IMR-90 (cell line): ENCODE results near the gene LCE2C. TPM values are rescaled to one million over a fixed set of nuclear protein-coding genes. Genes with fewer than 3 reads are reported as not detected.

Experiments
- ATAC-seq: fragments of 200-7000 bp; cut with Tn5 transposase; 2 replicates; pipeline ENCODE4 v1.9.1; 2020; ENCODE audit warnings: low read depth, mild to moderate bottlenecking, moderate library complexity
- BruUV-seq: library from RNA; stranded (reverse); fragments of 400-500 nt; replicated peaks from 2 replicates; lab custom pipeline; 2021; lab: Mats Ljungman, UMichigan
- CTCF ChIA-PET: fragments of 300-600 bp; formaldehyde crosslinking; extraction: SDS; loops from one replicate; lab custom pipeline; 2021; ENCODE audit warnings: antibody characterized with exemption; lab: Yijun Ruan, JAX
- POLR2A ChIA-PET: fragments of 300-600 bp; sonication (Branson Sonifier 250); formaldehyde crosslinking; loops from one replicate; lab custom pipeline; 2022; ENCODE audit warnings: antibody characterized with exemption; ENCODE audit not compliant: unreplicated experiment; lab: Charles Lee
- DNase-seq: peaks from one replicate; pipeline ENCODE4 v3.0.0; 2013
- H2AFZ ChIP-seq: replicated peaks from 2 replicates; pipeline ENCODE3; 2013; ENCODE audit warnings: low read length, mild to moderate bottlenecking; ENCODE audit not compliant: poor library complexity
- H2AK5ac ChIP-seq: 2 replicates; pipeline ENCODE4 v1.6.1; 2013; ENCODE audit warnings: low read depth, low read length, inconsistent platforms
- H2AK9ac ChIP-seq: replicated peaks from 2 replicates; pipeline ENCODE3; 2013; ENCODE audit warnings: mild to moderate bottlenecking, low read depth, low read length, moderate library complexity; ENCODE audit not compliant: poor library complexity
- H2BK120ac ChIP-seq: 2 replicates; pipeline ENCODE4 v1.6.1; 2013; ENCODE audit warnings: low read depth, low read length, inconsistent platforms
- H2BK15ac ChIP-seq: 3 replicates; pipeline ENCODE4 v1.6.1; 2013; ENCODE audit warnings: low read depth, low read length, inconsistent platforms
- H2BK20ac ChIP-seq: 2 replicates; pipeline ENCODE4 v1.6.1; 2013; ENCODE audit warnings: low read depth, mild to moderate bottlenecking, inconsistent platforms, low read length, moderate library complexity
- H2BK5ac ChIP-seq: 2 replicates; pipeline ENCODE4 v1.6.1; 2013; ENCODE audit warnings: mild to moderate bottlenecking, low read depth, low read length, inconsistent platforms; ENCODE audit not compliant: poor library complexity, severe bottlenecking
- H3K14ac ChIP-seq: replicated peaks from 2 replicates; pipeline ENCODE4 v1.6.1; 2013; ENCODE audit warnings: low read depth, low read length, inconsistent platforms
- H3K18ac ChIP-seq: 2 replicates; pipeline ENCODE4 v1.6.1; 2013; ENCODE audit warnings: low read depth, low read length, control low read depth
- H3K23ac ChIP-seq: 2 replicates; pipeline ENCODE4 v1.6.1; 2013; ENCODE audit warnings: low read depth, low read length, inconsistent platforms
- H3K27ac ChIP-seq: 2 replicates; pipeline ENCODE4 v1.5.1; 2013; ENCODE audit warnings: mild to moderate bottlenecking, control low read depth, low read length; ENCODE audit not compliant: insufficient read depth
- H3K27me3 ChIP-seq: 2 replicates; pipeline ENCODE4 v1.6.1; 2013; ENCODE audit warnings: low read length; ENCODE audit not compliant: control insufficient read depth, insufficient read depth
- H3K36me3 ChIP-seq: 2 replicates; pipeline ENCODE4 v1.6.1; 2013; ENCODE audit warnings: low read length, mixed read lengths; ENCODE audit not compliant: control insufficient read depth, insufficient read depth
- H3K4ac ChIP-seq: 2 replicates; pipeline ENCODE4 v1.6.1; 2013; ENCODE audit warnings: low read depth, low read length, inconsistent platforms
- H3K4me1 ChIP-seq: 2 replicates; pipeline ENCODE4 v1.6.1; 2013; ENCODE audit warnings: low read length, mixed read lengths; ENCODE audit not compliant: control insufficient read depth, insufficient read depth
- H3K4me2 ChIP-seq: 2 replicates; pipeline ENCODE4 v1.6.1; 2013; ENCODE audit warnings: low read depth, mild to moderate bottlenecking, control low read depth, low read length, moderate library complexity
- H3K4me3 ChIP-seq: 2 replicates; pipeline ENCODE4 v1.5.1; 2013; ENCODE audit warnings: low read depth, mild to moderate bottlenecking, control low read depth, low read length, moderate library complexity; ENCODE audit not compliant: insufficient read depth
- H3K56ac ChIP-seq: 2 replicates; pipeline ENCODE4 v1.6.1; 2013; ENCODE audit warnings: low read length, inconsistent platforms; ENCODE audit not compliant: insufficient read depth; ENCODE audit errors: extremely low read depth
- H3K79me1 ChIP-seq, 2 experiments: 2 replicates each; pipeline ENCODE4 v1.6.1; 2013; ENCODE audit warnings: low read length in 2 of 2, inconsistent platforms in 1 of 2, low read depth in 1 of 2
- H3K9ac ChIP-seq: 2 replicates; pipeline ENCODE4 v1.6.1; 2013; ENCODE audit warnings: low read depth, low read length, control low read depth
- H3K9me1 ChIP-seq: 2 replicates; pipeline ENCODE4 v1.6.1; 2013; ENCODE audit warnings: low read length, inconsistent platforms; ENCODE audit not compliant: insufficient read depth
- H3K9me3 ChIP-seq: 2 replicates; pipeline ENCODE4 v1.6.1; 2013; ENCODE audit warnings: low read length; ENCODE audit not compliant: control insufficient read depth, insufficient read depth
- H4K20me1 ChIP-seq: 2 replicates; pipeline ENCODE4 v1.6.1; 2013; ENCODE audit warnings: low read length, inconsistent platforms; ENCODE audit not compliant: insufficient read depth
- H4K5ac ChIP-seq: 2 replicates; pipeline ENCODE4 v1.6.1; 2013; ENCODE audit warnings: mild to moderate bottlenecking, low read depth, low read length, control low read depth
- H4K8ac ChIP-seq, 2 experiments: 2 replicates each; pipeline ENCODE4 v1.6.1; 2013; ENCODE audit warnings: low read depth in 2 of 2, low read length in 2 of 2, control low read depth in 1 of 2, inconsistent platforms in 1 of 2
- H4K91ac ChIP-seq: 2 replicates; pipeline ENCODE4 v1.6.1; 2013; ENCODE audit warnings: low read depth, low read length, inconsistent platforms; ENCODE audit not compliant: insufficient read depth
- BHLHE40 ChIP-seq: fragments of 150-350 bp; IDR thresholded peaks from 2 replicates; pipeline ENCODE4 v1.6.1; 2016; ENCODE audit warnings: mild to moderate bottlenecking, low read depth, low read length
- CEBPB ChIP-seq: IDR thresholded peaks from 2 replicates; pipeline ENCODE4 v1.6.1; 2012; ENCODE audit warnings: low read depth, low read length, improper control_type of control experiment
- CHD1 ChIP-seq: IDR thresholded peaks from 2 replicates; pipeline ENCODE4 v1.6.1; 2012; ENCODE audit warnings: low read depth, low read length, improper control_type of control experiment
- CTCF ChIP-seq: conservative IDR thresholded peaks from 2 replicates; pipeline ENCODE4 v1.5.1; 2012; ENCODE audit warnings: mild to moderate bottlenecking, low read depth, low read length, improper control_type of control experiment
- FOS ChIP-seq: fragments of 150-350 bp; IDR thresholded peaks from 2 replicates; pipeline ENCODE4 v1.6.1; 2016; ENCODE audit warnings: low read depth, low read length
- MAFK ChIP-seq: IDR thresholded peaks from 2 replicates; pipeline ENCODE4 v1.6.1; 2012; ENCODE audit warnings: low read depth, low read length, improper control_type of control experiment
- MAZ ChIP-seq: IDR thresholded peaks from 2 replicates; pipeline ENCODE4 v1.6.1; 2012; ENCODE audit warnings: low read depth, mild to moderate bottlenecking, low read length, improper control_type of control experiment, moderate library complexity, borderline replicate concordance
- MXI1 ChIP-seq: IDR thresholded peaks from 2 replicates; pipeline ENCODE4 v1.6.1; 2012; ENCODE audit warnings: low read depth, mild to moderate bottlenecking, low read length, moderate library complexity, borderline replicate concordance
- NFE2L2 ChIP-seq: fragments of 150-350 bp; IDR thresholded peaks from 2 replicates; pipeline ENCODE4 v1.6.1; 2016; ENCODE audit warnings: low read depth, mild to moderate bottlenecking, low read length
- POLR2A ChIP-seq: IDR thresholded peaks from 2 replicates; pipeline ENCODE4 v1.6.1; 2012; ENCODE audit warnings: mild to moderate bottlenecking, low read depth, low read length
- RAD21 ChIP-seq: IDR thresholded peaks from 2 replicates; pipeline ENCODE4 v1.6.1; 2012; ENCODE audit warnings: low read length, improper control_type of control experiment
- RCOR1 ChIP-seq: IDR thresholded peaks from 2 replicates; pipeline ENCODE4 v1.6.1; 2012; ENCODE audit warnings: mild to moderate bottlenecking, low read length, improper control_type of control experiment; ENCODE audit not compliant: insufficient replicate concordance
- RFX5 ChIP-seq: IDR thresholded peaks from 2 replicates; pipeline ENCODE4 v1.8.0; 2012; ENCODE audit warnings: low read depth, mild to moderate bottlenecking, low read length, moderate library complexity
- SMC3 ChIP-seq: fragments of 150-350 bp; IDR thresholded peaks from 2 replicates; pipeline ENCODE4 v1.6.1; 2016; ENCODE audit warnings: low read depth, mild to moderate bottlenecking, antibody characterized with exemption, low read length, moderate library complexity
- WGBS, 2 experiments: methylation state at CpG; one replicate each; pipeline versions ENCODE4 v1.1.5 to v1.1.7; 2013; ENCODE audit warnings: missing lambda C conversion rate in 2 of 2; ENCODE audit not compliant: insufficient read length in 1 of 2; ENCODE audit errors: extremely low coverage in 2 of 2; 5-methylcytosine and 5-hydroxymethylcytosine counted together
- dilution Hi-C: fragments of 300-500 bp; cut with HindIII; formaldehyde crosslinking; loops from one replicate; pipeline ENCODE4 v1.14.3; 2018; ENCODE audit warnings: low sequenced_read_pairs; ENCODE audit not compliant: unreplicated experiment
- in situ Hi-C: fragments of 300-500 bp; cut with MboI; formaldehyde crosslinking; loops from 3 replicates; pipeline ENCODE4 v1.14.3; 2019; ENCODE audit warnings: low sequenced_read_pairs, inconsistent platforms, mixed read lengths
- intact Hi-C: fragments of 100-400 bp; cut with micrococcal nuclease; formaldehyde crosslinking; loops from 2 replicates; pipeline ENCODE4 v1.10.0; 2022
- polyA plus RNA-seq, 3 experiments: library from polyadenylated mRNA; depleted of rRNA; stranded (reverse); fragments of >200 nt; gene quantifications; 2 replicates each; pipeline ENCODE4 v1.2.3, GENCODE V29; 2012; ENCODE audit warnings: low replicate concordance in 1 of 3
- total RNA-seq: library from RNA; depleted of rRNA; stranded (reverse); fragments of >200 nt; gene quantifications from 2 replicates; pipeline ENCODE4 v1.2.3, GENCODE V29; 2012
- TF ChIP-seq, protein P1 (sequence below): fragments of 150-350 bp; IDR thresholded peaks from 2 replicates; pipeline ENCODE4 v1.6.1; 2017; ENCODE audit warnings: mild to moderate bottlenecking, antibody characterized with exemption, low read length, low read depth
- TF ChIP-seq, protein P2 (sequence below): fragments of 150-350 bp; IDR thresholded peaks from 2 replicates; pipeline ENCODE4 v1.6.1; 2016; ENCODE audit warnings: low read depth, mild to moderate bottlenecking, low read length, moderate library complexity, borderline replicate concordance

The LCE2C gene
- total and polyA plus RNA-seq, 2 of the 4 experiments (the other 2 are of a cell fraction), result not detected

DNA sequence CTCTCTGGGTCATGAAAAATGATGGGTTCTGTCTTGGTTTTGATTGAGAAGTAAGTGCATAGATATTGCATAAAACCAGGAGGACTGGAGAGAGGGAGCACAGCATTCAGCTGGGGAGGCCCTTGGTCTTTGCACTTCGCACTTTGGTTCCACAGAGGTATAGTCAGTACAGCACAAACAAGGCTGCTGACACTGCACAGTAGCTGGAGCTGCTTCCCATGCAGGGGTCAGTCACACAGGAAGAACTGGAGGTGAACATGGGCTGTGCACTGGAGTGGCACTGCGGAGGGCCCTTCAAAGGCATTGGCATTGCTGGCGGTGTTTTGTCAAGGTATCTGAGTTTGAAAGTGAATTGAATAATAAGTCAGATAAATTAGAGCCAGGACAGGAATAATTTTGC, 16.4 kb upstream of the LCE2C start:
- no peaks in the 10 kb centered on the region for H3K4me1 ChIP-seq
- no peak overlapping the region for H3K18ac ChIP-seq
- H3K56ac ChIP-seq, result no peak overlapping the region
- H3K9me3 ChIP-seq, result no peaks in the 10 kb centered on the region
- H2BK15ac ChIP-seq, result no peak overlapping the region
- no CpG with 5 or more reads among the region's 3 CpGs for WGBS, 2 experiments
- no peak overlapping the region for H2BK5ac ChIP-seq
- no peaks in the 10 kb centered on the region for H4K20me1 ChIP-seq
- no peak overlapping the region for H3K23ac ChIP-seq
- no peak overlapping the region for H2AK9ac ChIP-seq
- H4K91ac ChIP-seq, result no peak overlapping the region
- no peak overlapping the region for H3K4ac ChIP-seq
- no peak overlapping the region for H4K8ac ChIP-seq
- intact Hi-C loops (no loop called here), dilution Hi-C loops (no loop called here), in situ Hi-C loops (loop anchor here (25.0 kb wide), 1 partner anchor 554 kb away; the partner anchor contains the start of genes LELP1 and PRR9)
- no peak overlapping the region for H3K4me2 ChIP-seq
- no peak for ATAC-seq
- no peak overlapping the region for H3K27ac ChIP-seq
- TF ChIP-seq RAD21 (no peak), RFX5 (no peak), MAZ (no peak), SMC3 (no peak), MAFK (no peak), FOS (no peak), MXI1 (no peak), POLR2A (no peak), CHD1 (no peak), NFE2L2 (no peak), RCOR1 (no peak), CTCF (no peak), CEBPB (no peak), BHLHE40 (no peak)
- TF ChIP-seq, protein P1, sequence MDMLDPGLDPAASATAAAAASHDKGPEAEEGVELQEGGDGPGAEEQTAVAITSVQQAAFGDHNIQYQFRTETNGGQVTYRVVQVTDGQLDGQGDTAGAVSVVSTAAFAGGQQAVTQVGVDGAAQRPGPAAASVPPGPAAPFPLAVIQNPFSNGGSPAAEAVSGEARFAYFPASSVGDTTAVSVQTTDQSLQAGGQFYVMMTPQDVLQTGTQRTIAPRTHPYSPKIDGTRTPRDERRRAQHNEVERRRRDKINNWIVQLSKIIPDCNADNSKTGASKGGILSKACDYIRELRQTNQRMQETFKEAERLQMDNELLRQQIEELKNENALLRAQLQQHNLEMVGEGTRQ, result no peak
- TF ChIP-seq, protein P2, sequence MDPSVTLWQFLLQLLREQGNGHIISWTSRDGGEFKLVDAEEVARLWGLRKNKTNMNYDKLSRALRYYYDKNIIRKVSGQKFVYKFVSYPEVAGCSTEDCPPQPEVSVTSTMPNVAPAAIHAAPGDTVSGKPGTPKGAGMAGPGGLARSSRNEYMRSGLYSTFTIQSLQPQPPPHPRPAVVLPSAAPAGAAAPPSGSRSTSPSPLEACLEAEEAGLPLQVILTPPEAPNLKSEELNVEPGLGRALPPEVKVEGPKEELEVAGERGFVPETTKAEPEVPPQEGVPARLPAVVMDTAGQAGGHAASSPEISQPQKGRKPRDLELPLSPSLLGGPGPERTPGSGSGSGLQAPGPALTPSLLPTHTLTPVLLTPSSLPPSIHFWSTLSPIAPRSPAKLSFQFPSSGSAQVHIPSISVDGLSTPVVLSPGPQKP, result no peak
- H2AK5ac ChIP-seq, result no peak overlapping the region
- no peak overlapping the region for H3K14ac ChIP-seq
- no peaks in the 10 kb centered on the region for H3K9me1 ChIP-seq
- ChIA-PET POLR2A (no interaction called here), CTCF (no interaction called here)
- no peak overlapping the region for H2AFZ ChIP-seq
- H2BK120ac ChIP-seq, result no peak overlapping the region
- H3K79me1 ChIP-seq, result no peaks in the 10 kb centered on the region
- no peak overlapping the region for H3K9ac ChIP-seq
- no peak overlapping the region for H4K5ac ChIP-seq
- no peaks in the 10 kb centered on the region for H3K36me3 ChIP-seq
- no peak for DNase-seq
- BruUV-seq, result no TSS peak
- H3K4me3 ChIP-seq, result no peak overlapping the region
- H3K27me3 ChIP-seq, result no peaks in the 10 kb centered on the region; the same call in 1 of the 2 replicates
- H2BK20ac ChIP-seq, result no peak overlapping the region
